ENCODE results near the gene MTNR1A.

Gene MTNR1A

GRCh38 chr4:186593587-186593973 lies 38.2 kb upstream of the MTNR1A start:
- no peak for DNase-seq (ENCODE audit: low spot score)
- no peak for TF ChIP-seq CTCF (IDR thresholded peaks at IDR 0.05; ENCODE audit: extremely low read depth, missing control alignments)

- no peak for TF ChIP-seq CTCF (IDR thresholded peaks at IDR 0.05; ENCODE audit: extremely low read depth, missing control alignments)
- DNase-seq (ENCODE audit: low spot score): no peak
Observed at GRCh38 chr4:186592966-186593586, 37.7 kb upstream of the MTNR1A start.

GRCh38 chr4:186592445-186592844 lies 37.1 kb upstream of the MTNR1A start:
- DNase-seq (ENCODE audit: low spot score): no peak
- TF ChIP-seq CTCF (IDR thresholded peaks at IDR 0.05; ENCODE audit: extremely low read depth, missing control alignments): no peak

GRCh38 chr4:186591651-186592050 lies 36.3 kb upstream of the MTNR1A start:
- DNase-seq (ENCODE audit: low spot score): no peak
- TF ChIP-seq CTCF (IDR thresholded peaks at IDR 0.05; ENCODE audit: extremely low read depth, missing control alignments): no peak

- TF ChIP-seq CTCF (IDR thresholded peaks at IDR 0.05; ENCODE audit: extremely low read depth, missing control alignments): no peak
- DNase-seq (ENCODE audit: low spot score): no peak
Observed at GRCh38 chr4:186588503-186588902, 33.1 kb upstream of the MTNR1A start.

- DNase-seq (ENCODE audit: low spot score): peak; percentile 56
- peak; percentile 73 for TF ChIP-seq CTCF (IDR thresholded peaks at IDR 0.05; ENCODE audit: extremely low read depth, missing control alignments)
Observed at GRCh38 chr4:186587416-186588018, 32.1 kb upstream of the MTNR1A start.

GRCh38 chr4:186586205-186586604 lies 30.8 kb upstream of the MTNR1A start:
- no peak for DNase-seq (ENCODE audit: low spot score)
- TF ChIP-seq CTCF (IDR thresholded peaks at IDR 0.05; ENCODE audit: extremely low read depth, missing control alignments): no peak
